ENCODE results near the gene FGF11.
A peak's percentile ranks its signal among the peaks of the same experiment; 100 is the strongest.
"Not testable (repeated sequence)": the region's sequence is repeated elsewhere in the genome, so short reads cannot be mapped to it uniquely, and the experiment has no call there.

FGF11 gene

DNA sequence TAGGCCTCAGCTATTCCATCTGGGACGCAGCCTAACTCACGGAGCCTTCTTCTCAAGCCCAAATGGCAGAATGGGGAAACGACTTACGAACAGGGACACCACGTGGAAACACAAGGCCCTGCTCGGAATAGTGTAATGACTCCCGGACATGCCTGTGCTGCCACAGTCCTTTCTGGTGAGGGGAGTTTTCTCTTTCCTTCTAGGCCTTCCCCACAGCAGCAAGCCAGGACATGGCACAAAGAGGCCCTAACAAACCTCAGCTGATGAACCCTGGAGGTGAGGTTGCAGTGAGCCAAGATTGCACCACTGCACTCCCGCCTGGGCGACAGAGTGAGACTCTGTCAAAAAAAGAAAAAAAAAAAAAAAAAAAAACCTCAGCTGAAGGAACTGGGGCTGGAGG lies 24.8 kb downstream of the FGF11 start:
- DNase-seq = no peak

- no peak for DNase-seq
Measured at GRCh38 chr17:7465597-7466275, 26.4 kb downstream of the FGF11 start.

- DNase-seq = no peak
Measured at GRCh38 chr17:7466318-7466638, 27.0 kb downstream of the FGF11 start.

GRCh38 chr17:7466639-7467341 lies 27.5 kb downstream of the FGF11 start:
- no peak for DNase-seq

GRCh38 chr17:7467498-7467897 lies 28.2 kb downstream of the FGF11 start:
- DNase-seq = no peak

- no peak for DNase-seq
Measured at GRCh38 chr17:7468290-7468689, 29.0 kb downstream of the FGF11 start.

- DNase-seq = no peak
Measured at GRCh38 chr17:7468804-7469389, 29.6 kb downstream of the FGF11 start.

DNA sequence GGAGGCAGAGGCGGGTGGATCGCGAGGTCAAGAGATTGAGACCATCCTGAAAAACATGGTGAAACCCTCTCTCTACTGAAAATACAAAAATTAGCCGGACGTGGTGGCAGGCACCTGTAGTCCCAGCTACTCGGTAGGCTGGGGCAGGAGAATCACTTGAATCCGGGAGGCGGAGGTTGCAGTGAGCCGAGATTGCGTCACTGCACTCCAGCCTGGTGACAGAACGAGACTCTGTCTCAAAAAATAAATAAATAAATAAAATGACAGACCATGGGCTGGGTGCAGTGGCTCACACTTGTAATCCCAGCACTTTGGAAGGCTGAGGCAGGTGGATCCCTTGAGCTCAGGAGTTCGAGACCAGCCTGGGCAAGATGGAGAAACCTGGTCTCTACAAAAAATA lies 30.5 kb downstream of the FGF11 start:
- DNase-seq = not testable (repeated sequence)

DNA sequence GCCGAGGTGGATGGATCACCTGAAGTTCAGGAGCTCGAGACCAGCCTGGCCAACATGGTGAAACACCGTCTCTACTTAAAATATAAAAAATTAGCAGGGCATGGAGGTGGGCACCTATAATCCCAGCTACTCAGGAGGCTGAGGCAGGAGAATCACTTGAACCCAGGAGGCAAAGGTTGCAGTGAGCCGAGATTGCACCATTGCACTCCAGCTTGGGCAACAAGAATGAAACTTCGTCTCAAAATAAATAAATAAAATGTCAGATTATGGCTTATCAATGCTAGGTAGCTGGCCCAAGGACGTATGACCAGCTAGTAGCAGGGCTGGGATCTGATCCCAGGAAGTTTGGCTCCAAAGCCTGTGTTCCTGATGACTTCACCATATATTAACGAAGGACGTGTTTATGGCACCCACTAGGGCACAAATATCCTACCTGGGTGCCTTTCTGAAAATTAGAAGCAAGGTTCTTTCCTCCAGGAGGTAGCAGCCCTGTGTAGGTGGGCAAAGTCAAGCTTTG lies 31.2 kb downstream of the FGF11 start:
- not testable (repeated sequence) for DNase-seq

- no peak for DNase-seq
Measured at GRCh38 chr17:7471729-7472128, 32.4 kb downstream of the FGF11 start.

DNA sequence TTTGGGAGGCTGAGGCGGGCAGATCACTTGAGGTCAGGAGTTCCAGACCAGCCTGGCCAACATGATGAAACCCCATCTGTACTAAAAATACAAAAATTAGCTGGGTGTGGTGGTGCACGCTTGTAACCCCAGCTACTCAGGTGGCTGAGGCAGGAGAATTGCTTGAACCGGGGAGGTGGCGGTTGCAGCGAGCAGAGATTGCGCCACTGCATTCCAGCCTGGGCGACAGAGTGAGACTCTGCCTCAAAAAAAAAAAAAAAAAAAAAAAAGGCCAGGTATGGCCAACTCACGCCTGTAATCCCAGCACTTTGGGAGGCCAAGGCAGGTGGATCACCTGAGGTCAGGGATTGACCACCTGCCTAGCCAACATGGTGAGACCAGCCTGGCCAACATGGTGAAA lies 35.5 kb downstream of the FGF11 start:
- DNase-seq = not testable (repeated sequence)

DNA sequence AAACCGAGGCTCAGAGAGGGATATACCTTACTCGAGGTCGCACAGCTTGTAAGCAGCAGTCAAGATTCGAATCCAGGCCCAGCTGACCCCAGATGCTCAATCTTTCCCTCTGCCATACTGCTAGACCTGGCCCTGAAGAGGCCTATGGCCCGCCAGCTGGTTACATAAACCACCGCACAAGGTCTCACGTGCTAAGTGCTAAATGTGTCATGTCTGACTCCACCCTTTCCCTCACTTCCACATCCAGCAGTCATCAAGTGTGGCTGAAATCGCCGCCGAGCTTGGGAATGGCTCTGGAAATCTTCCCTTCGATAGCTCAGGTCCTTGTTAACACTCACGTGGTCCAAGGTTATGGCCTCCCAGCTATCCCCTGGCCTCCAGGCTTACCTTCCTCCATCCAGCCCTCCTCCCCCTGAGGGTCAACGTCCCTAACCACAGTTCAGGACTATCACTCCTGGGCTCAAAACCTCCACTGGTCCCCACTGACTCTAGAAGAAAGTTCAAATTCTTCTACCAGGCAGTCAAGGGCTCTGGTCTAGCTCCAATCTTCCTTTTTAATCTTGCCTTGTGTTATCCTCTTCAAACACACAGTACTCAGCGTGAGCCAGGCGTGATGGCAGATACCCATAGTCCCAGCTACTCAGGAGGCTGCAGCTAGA lies 36.6 kb downstream of the FGF11 start:
- no peak for DNase-seq

DNA sequence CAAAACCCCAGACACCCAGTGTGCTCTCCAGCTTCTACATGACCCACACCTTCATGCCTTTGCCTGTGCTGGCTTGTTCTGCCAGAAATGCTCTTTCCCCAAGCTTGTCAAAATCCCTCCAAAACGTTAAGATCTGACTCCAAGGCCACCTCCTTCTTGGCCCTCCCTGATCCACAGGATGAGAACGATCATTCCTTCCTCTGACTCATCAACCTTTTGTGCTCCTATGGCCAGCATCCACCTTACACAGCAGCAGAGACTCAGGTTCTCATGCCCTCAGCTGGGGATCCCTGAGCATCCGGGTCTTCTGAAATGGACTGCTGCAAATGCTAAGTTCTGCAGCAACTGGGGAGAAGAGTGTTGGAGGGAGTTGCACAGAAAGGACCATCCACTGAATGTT lies 37.2 kb downstream of the FGF11 start:
- no peak for DNase-seq

GRCh38 chr17:7476951-7477350 lies 37.6 kb downstream of the FGF11 start:
- DNase-seq = no peak

- DNase-seq = peak; percentile 64
Measured at GRCh38 chr17:7477392-7478275, 38.3 kb downstream of the FGF11 start.

- DNase-seq = peak; percentile 76
Measured at GRCh38 chr17:7478276-7479212, 39.2 kb downstream of the FGF11 start.

GRCh38 chr17:7479213-7480088 lies 40.1 kb downstream of the FGF11 start, which contains the start of gene ZBTB4:
TSS of gene ZBTB4 (minus strand) at chr17:7479631. CDS start at chr17:7466801, 12,830 bp downstream.
- peak; percentile 82 for DNase-seq

DNA sequence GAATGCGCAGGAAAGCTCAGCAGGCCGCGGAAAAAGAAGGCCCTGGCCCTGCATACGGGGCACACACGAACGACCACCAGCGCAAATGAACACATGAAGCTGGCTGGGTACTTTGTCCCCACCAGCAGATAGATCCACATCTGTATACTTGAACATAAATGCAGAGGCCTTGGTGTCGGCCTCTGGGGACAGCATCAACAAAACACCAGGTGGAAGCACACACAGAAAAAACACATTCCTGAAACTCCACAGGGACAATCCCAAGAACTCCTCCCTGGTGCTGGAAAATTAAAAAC lies 40.7 kb downstream of the FGF11 start:
- peak; percentile 57 for DNase-seq

DNA sequence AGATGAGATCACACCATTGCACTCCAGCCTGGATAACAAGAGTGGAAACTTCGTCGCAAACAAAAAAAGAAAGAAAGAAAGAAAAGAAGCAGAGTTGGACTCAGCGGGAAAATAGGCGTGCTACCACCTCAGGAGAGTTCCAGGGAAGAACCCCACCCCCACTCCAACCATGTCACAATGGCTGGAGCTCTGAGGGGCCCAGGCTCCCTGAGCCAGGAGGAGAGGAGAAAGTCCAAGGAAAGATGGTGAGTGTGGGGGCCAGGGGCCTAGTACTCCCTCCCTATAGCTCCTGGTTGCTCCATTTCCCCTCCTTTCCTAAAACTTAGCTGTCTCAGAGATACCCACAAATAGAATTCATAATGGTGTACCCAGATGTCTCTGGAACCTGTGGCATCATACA lies 42.0 kb downstream of the FGF11 start, which contains the start of gene SLC35G6:
Gene SLC35G6 (plus strand): TSS at position 172 of the 400 bp plus-strand sequence. CDS start 71 bp downstream, at position 243.
- not testable (repeated sequence) for DNase-seq
